GM10248 (cell line): ENCODE measurements around the gene MS4A13.

Source experiments
- CTCF ChIA-PET: fragments of 300-600 bp; sonication (Branson Sonifier 250); formaldehyde crosslinking; extraction: SDS; loops from one replicate; lab custom pipeline; 2021; ENCODE audit warnings: antibody characterized with exemption; lab: Yijun Ruan, JAX
- POLR2A ChIA-PET: fragments of 350-650 bp; sonication (Branson Sonifier 250); formaldehyde crosslinking; extraction: SDS; loops from one replicate; lab custom pipeline; 2020; ENCODE audit warnings: antibody characterized with exemption; lab: Yijun Ruan, JAX
- DNase-seq: peaks from one replicate; pipeline ENCODE4 v3.0.0; 2012; ENCODE audit errors: extremely low spot score
- CTCF ChIP-seq: IDR thresholded peaks from 2 replicates; pipeline ENCODE4 v1.5.1; 2012; ENCODE audit warnings: mild to moderate bottlenecking, low read depth; ENCODE audit errors: extremely low read depth, missing control alignments, control extremely low read depth

The MS4A13 gene

GRCh38 chr11:60492488-60493009, 22.6 kb upstream of the MS4A13 start, which contains the start of gene MS4A12:
TSS of gene MS4A12 (plus strand) at chr11:60492778. CDS start at chr11:60497319, 4,541 bp downstream.
- no peak for DNase-seq
- no peak for TF ChIP-seq CTCF
- CTCF ChIA-PET: no interaction called here
- POLR2A ChIA-PET: no interaction called here

GRCh38 chr11:60493454-60493853, 21.7 kb upstream of the MS4A13 start:
- CTCF ChIA-PET: interaction anchor here (1.2 kb wide), 1 partner anchor 447 kb away, joined by 3 read pairs; no protein-coding TSS in a partner anchor
- no peak for DNase-seq
- no peak for TF ChIP-seq CTCF
- POLR2A ChIA-PET: no interaction called here

- no peak for TF ChIP-seq CTCF
- no peak for DNase-seq
- ChIA-PET CTCF (no interaction called here), POLR2A (no interaction called here)
Measured at GRCh38 chr11:60498399-60498798, 16.8 kb upstream of the MS4A13 start.

- ChIA-PET POLR2A (no interaction called here), CTCF (no interaction called here)
- no peak for DNase-seq
- no peak for TF ChIP-seq CTCF
Measured at GRCh38 chr11:60498853-60499252, 16.3 kb upstream of the MS4A13 start.

GRCh38 chr11:60500276-60500910, 14.8 kb upstream of the MS4A13 start:
- no peak for DNase-seq
- CTCF ChIA-PET: interaction anchor here (1.0 to 1.2 kb wide), 2 partner anchors 23 to 43 kb away, joined by 3 to 4 read pairs; no protein-coding TSS in a partner anchor
- POLR2A ChIA-PET: no interaction called here
- no peak for TF ChIP-seq CTCF

- TF ChIP-seq CTCF: no peak
- CTCF ChIA-PET: interaction anchor here (0.8 to 4.5 kb wide), 5 partner anchors 10 to 170 kb away, joined by 3 to 16 read pairs (median 3); no protein-coding TSS in a partner anchor
- no peak for DNase-seq
- POLR2A ChIA-PET: no interaction called here
Measured at GRCh38 chr11:60502221-60502775, 12.9 kb upstream of the MS4A13 start.
